CD4-positive, alpha-beta T cell (primary cell): ENCODE results near the gene RIMOC1. TPM values are rescaled to one million over a fixed set of nuclear protein-coding genes. Genes with fewer than 3 reads are reported as not detected.

Experiments used
- ATAC-seq: fragments of 200-7000 bp; cut with Tn5 transposase; one replicate; pipeline ENCODE4 v1.10.0; 2022; ENCODE audit warnings: mild to moderate bottlenecking; ENCODE audit not compliant: poor library complexity
- CTCF ChIA-PET: fragments of 350-600 bp; sonication (Branson Sonifier 250); formaldehyde crosslinking; loops from one replicate; lab custom pipeline; 2021; ENCODE audit warnings: antibody characterized with exemption, inconsistent platforms; lab: Charles Lee
- POLR2A ChIA-PET: fragments of 350-600 bp; sonication (Branson Sonifier 250); formaldehyde crosslinking; loops from one replicate; lab custom pipeline; 2021; ENCODE audit warnings: antibody characterized with exemption, inconsistent platforms; lab: Charles Lee
- DNase-seq, 14 experiments: peaks; one replicate each; pipeline ENCODE4 v3.0.0-alpha.2; 2013 to 2020; ENCODE audit warnings: mixed read lengths in 2 of 14
- H3K27ac ChIP-seq, 2 donors: one replicate each; pipeline versions ENCODE4 v1.5.1 to v1.7.0; 2013; ENCODE audit warnings: low read length in 2 of 2, low read depth in 1 of 2, mild to moderate bottlenecking in 1 of 2
- H3K27me3 ChIP-seq, 2 experiments: 1 replicate in 1 of 2; 2 replicates in 1 of 2; pipeline versions ENCODE4 v1.6.1 to v1.7.0; 2013; ENCODE audit warnings: low read length in 2 of 2, control low read depth in 1 of 2, mild to moderate bottlenecking in 1 of 2, moderate library complexity in 1 of 2; ENCODE audit not compliant: insufficient read depth in 2 of 2, control insufficient read depth in 1 of 2
- H3K36me3 ChIP-seq: one replicate; pipeline ENCODE4 v1.6.1; 2013; ENCODE audit warnings: low read length, control low read depth; ENCODE audit not compliant: insufficient read depth
- H3K4me1 ChIP-seq: one replicate; pipeline ENCODE4 v1.6.1; 2013; ENCODE audit warnings: low read length, control low read depth; ENCODE audit not compliant: insufficient read depth
- H3K4me3 ChIP-seq: one replicate; pipeline ENCODE4 v1.5.1; 2013; ENCODE audit warnings: mild to moderate bottlenecking, low read length, moderate library complexity
- H3K9me3 ChIP-seq, 2 experiments: 1 replicate in 1 of 2; 2 replicates in 1 of 2; pipeline versions ENCODE4 v1.6.1 to v1.7.0; 2013; ENCODE audit warnings: low read length in 2 of 2, mild to moderate bottlenecking in 2 of 2, control low read depth in 1 of 2, moderate library complexity in 1 of 2; ENCODE audit not compliant: control insufficient read depth in 1 of 2, insufficient read depth in 1 of 2
- H3K27ac Mint-ChIP-seq: one replicate; pipeline ENCODE4 v1.8.0; 2020; ENCODE audit warnings: mixed read lengths
- H3K27me3 Mint-ChIP-seq: one replicate; pipeline ENCODE4 v1.8.0; 2021; ENCODE audit warnings: mixed read lengths
- H3K36me3 Mint-ChIP-seq: one replicate; pipeline ENCODE4 v1.8.0; 2021; ENCODE audit warnings: low read depth, mixed read lengths
- H3K4me1 Mint-ChIP-seq: one replicate; pipeline ENCODE4 v1.8.0; 2021; ENCODE audit warnings: low read depth, mixed read lengths
- H3K4me3 Mint-ChIP-seq: one replicate; pipeline ENCODE4 v1.8.0; 2020; ENCODE audit warnings: mild to moderate bottlenecking, mixed read lengths
- H3K9me3 Mint-ChIP-seq: one replicate; pipeline ENCODE4 v1.8.0; 2020; ENCODE audit warnings: mixed read lengths
- intact Hi-C, 2 experiments: fragments of 100-400 bp; cut with DNase I in 1 of 2; cut with micrococcal nuclease in 1 of 2; formaldehyde crosslinking; loops; one replicate each; pipeline versions ENCODE4 v1.15.1 to v1.9.0; 2023 to 2025; cut with DNase I, micrococcal nuclease
- total RNA-seq, 174 experiments: library from RNA in 2 of 174; stranded (reverse) in 2 of 174; gene quantifications; one replicate each; pipeline ENCODE4 v1.2.3 and lab custom pipeline; 2021 to 2026
- TF ChIP-seq, protein P1 (sequence below): fragments of 200-600 bp; IDR thresholded peaks from one replicate; pipeline ENCODE4 v1.8.0; 2022; ENCODE audit warnings: antibody characterized with exemption, mild to moderate bottlenecking

The RIMOC1 gene
- total RNA-seq, 2 experiments from 2014 or later: 9.3 to 10.3 TPM

- ATAC-seq: no peak
- Mint-ChIP-seq H3K4me3 (no peak overlapping the region), H3K27me3 (no peaks in the 10 kb centered on the region), H3K27ac (no peak overlapping the region), H3K36me3 (peaks cover 80% of the 10 kb centered on the region), H3K4me1 (peaks cover 5% of the 10 kb centered on the region), H3K9me3 (no peaks in the 10 kb centered on the region)
- ChIA-PET POLR2A (no interaction called here), CTCF (no interaction called here)
- TF ChIP-seq, protein P1, sequence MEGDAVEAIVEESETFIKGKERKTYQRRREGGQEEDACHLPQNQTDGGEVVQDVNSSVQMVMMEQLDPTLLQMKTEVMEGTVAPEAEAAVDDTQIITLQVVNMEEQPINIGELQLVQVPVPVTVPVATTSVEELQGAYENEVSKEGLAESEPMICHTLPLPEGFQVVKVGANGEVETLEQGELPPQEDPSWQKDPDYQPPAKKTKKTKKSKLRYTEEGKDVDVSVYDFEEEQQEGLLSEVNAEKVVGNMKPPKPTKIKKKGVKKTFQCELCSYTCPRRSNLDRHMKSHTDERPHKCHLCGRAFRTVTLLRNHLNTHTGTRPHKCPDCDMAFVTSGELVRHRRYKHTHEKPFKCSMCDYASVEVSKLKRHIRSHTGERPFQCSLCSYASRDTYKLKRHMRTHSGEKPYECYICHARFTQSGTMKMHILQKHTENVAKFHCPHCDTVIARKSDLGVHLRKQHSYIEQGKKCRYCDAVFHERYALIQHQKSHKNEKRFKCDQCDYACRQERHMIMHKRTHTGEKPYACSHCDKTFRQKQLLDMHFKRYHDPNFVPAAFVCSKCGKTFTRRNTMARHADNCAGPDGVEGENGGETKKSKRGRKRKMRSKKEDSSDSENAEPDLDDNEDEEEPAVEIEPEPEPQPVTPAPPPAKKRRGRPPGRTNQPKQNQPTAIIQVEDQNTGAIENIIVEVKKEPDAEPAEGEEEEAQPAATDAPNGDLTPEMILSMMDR: no peak
- Histone ChIP-seq H3K4me1 (no peaks in the 10 kb centered on the region), H3K27me3 (no peaks in the 10 kb centered on the region), H3K36me3 (peaks cover 84% of the 10 kb centered on the region), H3K27ac (no peak overlapping the region), H3K4me3 (no peak overlapping the region), H3K9me3 (no peaks in the 10 kb centered on the region)
- intact Hi-C loops: no loop called here
- no peak for DNase-seq
Observed at GRCh38 chr5:41918105-41918504, 14.0 kb downstream of the RIMOC1 start.

- H3K4me3 ChIP-seq: no peak overlapping the region
- POLR2A ChIA-PET: interaction anchor here (0.7 to 1.1 kb wide), 2 partner anchors 12 to 17 kb away, joined by 3 to 4 read pairs; partner anchors contain the start of gene RIMOC1
- Mint-ChIP-seq H3K9me3 (no peaks in the 10 kb centered on the region), H3K4me1 (peaks cover 20% of the 10 kb centered on the region), H3K36me3 (peaks cover 58% of the 10 kb centered on the region), H3K27me3 (no peaks in the 10 kb centered on the region), H3K4me3 (no peak overlapping the region), H3K27ac (peak overlapping the region; percentile 38)
- no peak overlapping the region for H3K27ac ChIP-seq
- ATAC-seq: no peak
- TF ChIP-seq, protein P1: no peak
- no peak for DNase-seq
- CTCF ChIA-PET: no interaction called here
- intact Hi-C loops: no loop called here
- H3K27me3 ChIP-seq: no peaks in the 10 kb centered on the region
- no peaks in the 10 kb centered on the region for H3K9me3 ChIP-seq
- peaks cover 56% of the 10 kb centered on the region for H3K36me3 ChIP-seq
- H3K4me1 ChIP-seq: peaks cover 17% of the 10 kb centered on the region
Observed at GRCh38 chr5:41921166-41921565, 17.0 kb downstream of the RIMOC1 start.

DNA sequence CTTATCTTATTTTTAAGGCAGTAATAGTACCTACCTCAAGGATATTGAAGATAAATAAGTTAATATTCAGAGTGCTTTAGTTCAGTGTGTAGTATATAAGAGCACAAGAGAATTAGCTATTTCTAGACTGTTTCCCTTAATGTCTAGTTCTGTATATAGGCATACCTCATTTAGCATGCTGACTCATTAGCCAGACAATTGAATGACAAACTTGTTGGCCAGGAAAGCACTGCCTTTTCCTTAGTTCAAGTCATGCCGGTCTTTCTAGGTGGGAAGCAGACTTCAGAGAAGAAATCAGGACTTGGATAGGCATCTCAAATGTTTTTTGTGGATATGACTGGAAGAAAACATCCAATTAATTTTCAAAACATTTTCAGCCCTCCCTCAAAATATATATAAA lies 17.7 kb downstream of the RIMOC1 start:
- Mint-ChIP-seq H3K4me1 (peaks cover 26% of the 10 kb centered on the region), H3K4me3 (no peak overlapping the region), H3K27me3 (no peaks in the 10 kb centered on the region), H3K9me3 (no peaks in the 10 kb centered on the region), H3K27ac (no peak overlapping the region), H3K36me3 (peaks cover 51% of the 10 kb centered on the region)
- intact Hi-C loops: no loop called here
- ChIA-PET POLR2A (interaction anchor here (1.1 kb wide), 1 partner anchor 12 kb away, joined by 4 read pairs; no protein-coding TSS in a partner anchor), CTCF (no interaction called here)
- H3K36me3 ChIP-seq: peaks cover 49% of the 10 kb centered on the region
- H3K4me1 ChIP-seq: peaks cover 20% of the 10 kb centered on the region
- no peaks in the 10 kb centered on the region for H3K27me3 ChIP-seq
- H3K9me3 ChIP-seq: no peaks in the 10 kb centered on the region
- DNase-seq (no peak), ATAC-seq (no peak)
- no peak overlapping the region for H3K4me3 ChIP-seq
- TF ChIP-seq, protein P1: no peak
- H3K27ac ChIP-seq: no peak overlapping the region
